GM12865 (cell line): ENCODE data around the gene SESN2.
"Not testable (repeated sequence)": the region's sequence is repeated elsewhere in the genome, so short reads cannot be mapped to it uniquely, and the experiment has no call there.

Source experiments
- DNase-seq: peaks from one replicate; pipeline ENCODE4 v3.0.0; 2010; ENCODE audit warnings: low read depth
- H3K4me3 ChIP-seq: 2 replicates; pipeline ENCODE4 v1.5.1; 2011; ENCODE audit warnings: mild to moderate bottlenecking, low read depth, low read length, control low read depth
- CTCF ChIP-seq: IDR thresholded peaks from 2 replicates; pipeline ENCODE4 v1.5.1; 2011; ENCODE audit warnings: low read length, control low read depth, low read depth, inconsistent platforms; ENCODE audit not compliant: insufficient read depth; ENCODE audit errors: missing control alignments

The SESN2 gene

DNA sequence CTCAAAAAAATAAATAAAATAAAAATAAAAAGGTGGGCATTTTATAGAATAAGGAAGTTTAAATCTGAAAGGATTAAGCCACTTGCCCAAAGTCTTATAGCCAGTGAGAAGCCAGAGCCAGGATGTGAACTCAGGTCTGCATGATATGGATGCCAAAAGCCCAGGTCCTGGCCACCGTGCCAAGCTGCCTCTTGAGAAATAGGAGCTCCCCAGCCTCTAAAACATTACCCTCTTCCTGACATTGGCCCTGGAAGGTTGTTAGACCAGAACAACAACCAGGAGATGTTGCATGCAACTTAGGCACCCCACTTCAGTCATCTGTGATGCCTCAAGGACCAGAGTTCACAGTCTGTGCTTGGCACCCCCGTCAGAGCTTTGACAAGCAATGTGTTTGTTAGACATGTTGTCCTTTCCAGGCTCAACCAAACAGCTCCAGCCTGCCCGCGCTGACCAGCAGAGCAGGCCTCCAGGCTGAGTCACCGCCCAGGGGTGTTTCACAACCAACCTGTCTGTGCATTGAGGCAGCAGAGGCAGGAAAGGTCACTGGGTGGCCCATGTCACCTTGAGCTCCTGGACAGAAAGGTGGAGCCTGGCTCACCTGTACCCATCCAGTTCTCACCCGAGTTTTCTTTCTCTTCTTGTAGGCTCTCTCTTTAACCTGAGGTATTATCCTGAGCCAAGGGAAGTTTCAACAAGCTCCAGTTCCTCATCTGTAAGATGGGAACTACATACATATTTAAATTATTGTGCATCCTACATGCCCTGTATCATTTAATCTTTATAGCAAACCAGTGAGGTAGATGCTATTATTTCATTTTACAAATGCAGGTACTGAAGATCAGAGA lies 54.6 kb downstream of the SESN2 start:
- H3K4me3 ChIP-seq = no peak overlapping the region
- no peak for TF ChIP-seq CTCF
- DNase-seq = no peak

GRCh38 chr1:28314547-28314941 lies 55.2 kb downstream of the SESN2 start:
- no peak for TF ChIP-seq CTCF
- no peak for DNase-seq
- no peak overlapping the region for H3K4me3 ChIP-seq

DNA sequence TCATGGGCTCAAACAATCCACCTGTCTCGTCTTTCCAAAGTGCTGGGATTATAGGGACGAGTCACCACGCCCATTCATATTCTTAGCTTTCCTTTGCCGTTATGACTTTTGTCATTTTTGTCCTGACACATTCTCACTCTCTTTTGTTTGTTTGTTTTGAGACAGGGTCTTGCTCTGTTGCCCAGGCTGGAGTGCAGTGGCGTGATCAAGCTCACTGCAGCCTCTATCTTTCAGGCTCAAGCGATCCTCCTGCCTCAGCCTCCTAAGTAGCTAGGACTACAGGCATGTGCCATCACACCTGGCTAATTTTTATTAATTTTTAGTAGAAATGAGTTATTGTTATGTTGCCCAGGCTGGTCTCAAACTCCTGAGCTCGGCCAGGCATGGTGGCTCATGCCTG lies 57.7 kb downstream of the SESN2 start:
- no peak overlapping the region for H3K4me3 ChIP-seq
- no peak for DNase-seq
- TF ChIP-seq CTCF = no peak

GRCh38 chr1:28322194-28322593 lies 62.9 kb downstream of the SESN2 start:
- no peak overlapping the region for H3K4me3 ChIP-seq
- no peak for TF ChIP-seq CTCF
- no peak for DNase-seq

DNA sequence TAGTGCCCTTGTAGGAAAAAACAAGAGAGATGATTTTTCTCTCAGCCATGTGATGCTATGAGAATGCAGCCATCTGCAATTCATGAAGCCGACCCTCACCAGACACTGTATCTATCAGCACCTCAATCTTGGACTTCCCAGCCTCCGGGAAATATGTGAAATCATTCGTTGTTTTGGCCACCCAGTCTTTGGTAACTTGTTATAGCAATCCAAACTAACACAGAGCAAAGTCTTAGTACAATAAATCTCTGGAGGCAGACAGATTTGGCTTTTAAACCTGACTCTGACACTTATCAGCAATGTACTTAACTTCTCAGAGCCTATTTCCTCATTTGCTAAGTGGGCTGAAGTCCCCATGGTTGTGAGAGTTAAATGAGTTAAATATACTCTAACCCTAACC lies 64.4 kb downstream of the SESN2 start:
- TF ChIP-seq CTCF = no peak
- no peak for DNase-seq

GRCh38 chr1:28326515-28326914 lies 67.2 kb downstream of the SESN2 start:
- no peak for TF ChIP-seq CTCF
- no peak for DNase-seq
- H3K4me3 ChIP-seq = no peak overlapping the region

More for the DNA sequence above, 64.4 kb downstream of the SESN2 start:
- H3K4me3 ChIP-seq = no peak overlapping the region

DNA sequence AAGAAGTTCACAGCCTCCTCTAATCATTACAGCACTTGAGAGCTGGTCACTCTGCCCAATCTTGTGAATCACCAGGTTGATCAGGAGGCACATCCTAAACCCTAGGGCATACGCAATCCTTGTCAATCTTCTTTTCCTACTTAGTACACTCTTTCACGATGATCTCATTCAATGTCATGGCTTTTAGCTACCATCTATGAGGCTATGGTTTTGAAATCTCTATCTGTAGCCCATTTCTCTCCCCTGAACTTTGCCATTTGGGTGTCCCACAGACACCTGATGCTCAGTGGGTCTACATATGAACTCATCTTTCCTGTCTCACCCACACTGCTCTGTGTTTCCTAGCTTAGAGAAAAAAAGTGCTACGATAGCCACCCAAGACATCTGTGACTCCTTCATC lies 67.7 kb downstream of the SESN2 start:
- DNase-seq = no peak
- no peak for TF ChIP-seq CTCF

GRCh38 chr1:28327431-28327830 lies 68.1 kb downstream of the SESN2 start:
- not testable (repeated sequence) for H3K4me3 ChIP-seq, DNase-seq

More for the DNA sequence above, 67.7 kb downstream of the SESN2 start:
- no peak overlapping the region for H3K4me3 ChIP-seq
